SK-N-SH (cell line): ENCODE results near the gene APBA2. TPM values are rescaled to one million over a fixed set of nuclear protein-coding genes. Genes with fewer than 3 reads are reported as not detected.

ENCODE experiments used
- CTCF ChIA-PET: fragments of 300-600, 350-600 bp; formaldehyde crosslinking; extraction: SDS; loops from one replicate; lab custom pipeline; 2021; lab: Yijun Ruan, JAX
- POLR2A ChIA-PET: fragments of 350-600 bp; sonication (Branson Sonifier 250); formaldehyde crosslinking; extraction: SDS; loops from one replicate; lab custom pipeline; 2020; ENCODE audit warnings: antibody characterized with exemption, inconsistent platforms; lab: Yijun Ruan, JAX
- DNase-seq: peaks from one replicate; pipeline ENCODE4 v3.0.0; 2012
- H2AFZ ChIP-seq: fragments of 200-600 bp; sonication (generic); 2 replicates; pipeline ENCODE4 v1.8.1; 2016; ENCODE audit warnings: antibody characterized with exemption, mild to moderate bottlenecking, low read depth
- H3F3A ChIP-seq: fragments of 200-600 bp; sonication (generic); replicated peaks from 2 replicates; pipeline ENCODE3; 2016; ENCODE audit warnings: antibody characterized with exemption, mild to moderate bottlenecking; ENCODE audit not compliant: insufficient read depth
- H3K27ac ChIP-seq, 2 experiments: fragments of 200-500 bp in 1 of 2; fragments of 200-600 bp in 1 of 2; sonication (Bioruptor generic) in 1 of 2; sonication (generic), shearing (Covaris generic) in 1 of 2; 2 replicates each; pipeline versions ENCODE4 v1.5.1 to v1.6.1; 2014 to 2016; ENCODE audit warnings: low read depth in 2 of 2, inconsistent platforms in 1 of 2, low read length in 1 of 2, mild to moderate bottlenecking in 1 of 2, mixed read lengths in 1 of 2
- H3K27me3 ChIP-seq: fragments of 200-600 bp; sonication (generic), shearing (Covaris generic); 2 replicates; pipeline ENCODE4 v1.6.1; 2016; ENCODE audit warnings: mixed run types; ENCODE audit not compliant: insufficient read depth
- H3K36me3 ChIP-seq, 2 experiments: fragments of 200-500 bp in 1 of 2; fragments of 200-600 bp in 1 of 2; sonication (Bioruptor generic) in 1 of 2; sonication (generic) in 1 of 2; replicated peaks in 1 of 2; 2 replicates each; pipeline versions ENCODE3 to v1.5.1; 2014 to 2016; ENCODE audit warnings: low read length in 1 of 2, mild to moderate bottlenecking in 1 of 2; ENCODE audit not compliant: insufficient read depth in 2 of 2, control insufficient read depth in 1 of 2
- H3K4me1 ChIP-seq, 2 experiments: fragments of 200-500 bp in 1 of 2; fragments of 200-600 bp in 1 of 2; sonication (Bioruptor generic) in 1 of 2; sonication (generic), shearing (Covaris generic) in 1 of 2; 2 replicates each; pipeline versions ENCODE4 v1.5.1 to v1.6.1; 2014 to 2016; ENCODE audit warnings: low read depth in 1 of 2, low read length in 1 of 2, mixed run types in 1 of 2; ENCODE audit not compliant: insufficient read depth in 2 of 2, control insufficient read depth in 1 of 2
- H3K4me2 ChIP-seq: fragments of 200-600 bp; sonication (generic), shearing (Covaris generic); 2 replicates; pipeline ENCODE4 v1.6.1; 2017; ENCODE audit warnings: mixed run types
- H3K4me3 ChIP-seq, 2 experiments: fragments of 200-500 bp in 1 of 2; fragments of 200-600 bp in 1 of 2; sonication (Bioruptor generic) in 1 of 2; sonication (generic), shearing (Covaris generic) in 1 of 2; 2 replicates each; pipeline versions ENCODE4 v1.5.1 to v1.8.1; 2014 to 2016; ENCODE audit warnings: low read depth in 2 of 2, inconsistent platforms in 1 of 2, low read length in 1 of 2, mild to moderate bottlenecking in 1 of 2, mixed read lengths in 1 of 2, moderate library complexity in 1 of 2
- H3K79me2 ChIP-seq: fragments of 200-600 bp; sonication (generic); 2 replicates; pipeline ENCODE4 v1.8.1; 2017; ENCODE audit warnings: mild to moderate bottlenecking; ENCODE audit not compliant: insufficient read depth
- H3K9ac ChIP-seq: fragments of 200-600 bp; sonication (generic); 2 replicates; pipeline ENCODE4 v1.6.1; 2017; ENCODE audit warnings: mixed run types
- H3K9me2 ChIP-seq: fragments of 200-600 bp; sonication (generic); 2 replicates; pipeline ENCODE4 v1.6.1; 2017; ENCODE audit warnings: mixed run types
- H3K9me3 ChIP-seq: fragments of 200-600 bp; sonication (generic); 2 replicates; pipeline ENCODE4 v1.6.1; 2017; ENCODE audit warnings: mixed run types, mild to moderate bottlenecking, moderate library complexity
- H4K20me1 ChIP-seq: fragments of 200-600 bp; sonication (generic); 2 replicates; pipeline ENCODE4 v1.6.1; 2017; ENCODE audit warnings: mild to moderate bottlenecking, mixed run types; ENCODE audit not compliant: insufficient read depth
- EP300 ChIP-seq, 2 experiments: IDR thresholded peaks; 2 replicates each; pipeline versions ENCODE4 v1.4.0 to v1.6.1; 2012; ENCODE audit warnings: borderline replicate concordance in 1 of 2, low read depth in 1 of 2, low read length in 1 of 2
- FOSL2 ChIP-seq: IDR thresholded peaks from 2 replicates; pipeline ENCODE4 v1.4.0; 2012; ENCODE audit warnings: low read depth, mild to moderate bottlenecking, moderate library complexity, borderline replicate concordance
- FOXM1 ChIP-seq: IDR thresholded peaks from 2 replicates; pipeline ENCODE4 v1.4.0; 2012; ENCODE audit warnings: low read depth, mild to moderate bottlenecking
- GABPA ChIP-seq: IDR thresholded peaks from 2 replicates; pipeline ENCODE4 v1.4.0; 2012; ENCODE audit warnings: low read depth, mild to moderate bottlenecking
- IRF3 ChIP-seq: fragments of 150-350 bp; IDR thresholded peaks from 2 replicates; pipeline ENCODE4 v1.6.1; 2016; ENCODE audit warnings: mild to moderate bottlenecking, low read depth, low read length
- NFIC ChIP-seq: IDR thresholded peaks from 2 replicates; pipeline ENCODE4 v1.4.0; 2012; ENCODE audit warnings: borderline replicate concordance
- PBX3 ChIP-seq: IDR thresholded peaks from 2 replicates; pipeline ENCODE4; 2012
- RCOR1 ChIP-seq: fragments of 150-350 bp; IDR thresholded peaks from 2 replicates; pipeline ENCODE4 v1.6.1; 2017; ENCODE audit warnings: antibody characterized with exemption, low read length
- TAF1 ChIP-seq: IDR thresholded peaks from 2 replicates; pipeline ENCODE4 v1.6.1; 2012; ENCODE audit warnings: low read depth, mild to moderate bottlenecking, low read length, moderate library complexity, borderline replicate concordance
- TCF12 ChIP-seq: IDR thresholded peaks from 2 replicates; pipeline ENCODE4 v1.4.0; 2012
- USF2 ChIP-seq: fragments of 150-350 bp; IDR thresholded peaks from 2 replicates; pipeline ENCODE4 v1.6.1; 2017; ENCODE audit warnings: antibody characterized with exemption, low read length, low read depth, borderline replicate concordance
- WGBS: methylation state at CpG from one replicate; pipeline ENCODE4 v1.1.6; 2017; ENCODE audit warnings: low lambda C conversion rate; 5-methylcytosine and 5-hydroxymethylcytosine counted together
- polyA plus RNA-seq, 3 experiments: library from polyadenylated mRNA; depleted of rRNA; stranded (reverse); fragments of >200 nt; gene quantifications; 2 replicates each; pipeline ENCODE4 v1.2.3, GENCODE V29; 2012
- TF ChIP-seq, protein P1 (sequence below): IDR thresholded peaks from 2 replicates; pipeline ENCODE4 v1.4.0; 2012; ENCODE audit warnings: low read depth, borderline replicate concordance

The APBA2 gene
- polyA plus RNA-seq, 1 of the 3 experiments (the other 2 are of a cell fraction), result 12.7 TPM

GRCh38 chr15:28987337-28987736 is 101.6 kb downstream of the APBA2 start:
- Histone ChIP-seq H3K4me3 (no peak overlapping the region), H3K4me2 (no peak overlapping the region)
- TF ChIP-seq FOXM1 (no peak), PBX3 (no peak), RCOR1 (no peak), USF2 (no peak), GABPA (no peak), EP300 (IDR thresholded peaks at IDR 0.05; ENCODE audit: borderline replicate concordance in 1 of 2, low read depth in 1 of 2, low read length in 1 of 2) (no peak), FOSL2 (no peak), IRF3 (no peak), TCF12 (no peak), NFIC (no peak), TAF1 (no peak)
- TF ChIP-seq, protein P1, sequence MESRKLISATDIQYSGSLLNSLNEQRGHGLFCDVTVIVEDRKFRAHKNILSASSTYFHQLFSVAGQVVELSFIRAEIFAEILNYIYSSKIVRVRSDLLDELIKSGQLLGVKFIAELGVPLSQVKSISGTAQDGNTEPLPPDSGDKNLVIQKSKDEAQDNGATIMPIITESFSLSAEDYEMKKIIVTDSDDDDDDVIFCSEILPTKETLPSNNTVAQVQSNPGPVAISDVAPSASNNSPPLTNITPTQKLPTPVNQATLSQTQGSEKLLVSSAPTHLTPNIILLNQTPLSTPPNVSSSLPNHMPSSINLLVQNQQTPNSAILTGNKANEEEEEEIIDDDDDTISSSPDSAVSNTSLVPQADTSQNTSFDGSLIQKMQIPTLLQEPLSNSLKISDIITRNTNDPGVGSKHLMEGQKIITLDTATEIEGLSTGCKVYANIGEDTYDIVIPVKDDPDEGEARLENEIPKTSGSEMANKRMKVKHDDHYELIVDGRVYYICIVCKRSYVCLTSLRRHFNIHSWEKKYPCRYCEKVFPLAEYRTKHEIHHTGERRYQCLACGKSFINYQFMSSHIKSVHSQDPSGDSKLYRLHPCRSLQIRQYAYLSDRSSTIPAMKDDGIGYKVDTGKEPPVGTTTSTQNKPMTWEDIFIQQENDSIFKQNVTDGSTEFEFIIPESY, result no peak
- TF ChIP-seq, all 33 proteins: peak for 0
- WGBS, result 92% methylated on average over 4 of the region's 4 CpGs
- ChIA-PET POLR2A (no interaction called here), CTCF (interaction anchor here (0.5 to 5.0 kb wide), 3 partner anchors 13 to 115 kb away, joined by 3 to 35 read pairs (median 3); no protein-coding TSS in a partner anchor)
- no peaks in the 10 kb centered on the region for H3K79me2 ChIP-seq
- no peak overlapping the region for H3K9ac ChIP-seq
- H3K27ac ChIP-seq, result no peak overlapping the region
- no peaks in the 10 kb centered on the region for H3K27me3 ChIP-seq
- no peaks in the 10 kb centered on the region for H4K20me1 ChIP-seq
- no peaks in the 10 kb centered on the region for H3K9me2 ChIP-seq
- H3K9me3 ChIP-seq, result no peaks in the 10 kb centered on the region
- peaks cover 0 to 40% of the 10 kb centered on the region in 2 experiments; a peak in 1 of 4 replicates for H3K4me1 ChIP-seq
- DNase-seq, result no peak
- H3K36me3 ChIP-seq, result no peaks in the 10 kb centered on the region
- no peak overlapping the region for H2AFZ ChIP-seq
- no peaks in the 10 kb centered on the region for H3F3A ChIP-seq
